ENCODE measurements around the gene NLGN2. TPM values are rescaled to one million over a fixed set of nuclear protein-coding genes. Genes with fewer than 3 reads are reported as not detected.
A peak's percentile ranks its signal among the peaks of the same experiment; 100 is the strongest.

The NLGN2 gene
- total RNA-seq, 1 donor from 2014 or later: 22.3 TPM

- DNase-seq (ENCODE audit: low spot score): no peak
Measured at GRCh38 chr17:7414837-7415236, 7.2 kb downstream of the NLGN2 start.

- DNase-seq (ENCODE audit: low spot score): no peak
Measured at GRCh38 chr17:7415784-7416183, 8.1 kb downstream of the NLGN2 start.

- DNase-seq (ENCODE audit: low spot score): no peak
Measured at GRCh38 chr17:7416323-7416722, 8.7 kb downstream of the NLGN2 start.

- DNase-seq (ENCODE audit: low spot score): no peak
Measured at GRCh38 chr17:7417056-7417655, 9.5 kb downstream of the NLGN2 start.

GRCh38 chr17:7418472-7419152 lies 11.0 kb downstream of the NLGN2 start:
- no peak for DNase-seq (ENCODE audit: low spot score)

- no peak for DNase-seq (ENCODE audit: low spot score)
Measured at GRCh38 chr17:7419819-7420610, 12.4 kb downstream of the NLGN2 start, which contains the start of gene SPEM1. TSS of gene SPEM1 (plus strand) at chr17:7420324. CDS start at chr17:7420385, 61 bp downstream.

GRCh38 chr17:7421186-7421585 lies 13.5 kb downstream of the NLGN2 start:
- DNase-seq (ENCODE audit: low spot score): no peak

GRCh38 chr17:7423679-7424078 lies 16.0 kb downstream of the NLGN2 start:
- no peak for DNase-seq (ENCODE audit: low spot score)

GRCh38 chr17:7425316-7425715 lies 17.7 kb downstream of the NLGN2 start, which contains the start of gene SPEM2:
TSS of gene SPEM2 (plus strand) at chr17:7425616. CDS start at chr17:7425689, 73 bp downstream.
- no peak for DNase-seq (ENCODE audit: low spot score)

GRCh38 chr17:7425756-7426155 lies 18.1 kb downstream of the NLGN2 start:
- DNase-seq (ENCODE audit: low spot score): no peak

- no peak for DNase-seq (ENCODE audit: low spot score)
Measured at GRCh38 chr17:7426203-7426863, 18.7 kb downstream of the NLGN2 start.

- DNase-seq (ENCODE audit: low spot score): no peak
Measured at GRCh38 chr17:7426896-7427489, 19.3 kb downstream of the NLGN2 start.

GRCh38 chr17:7427549-7427948 lies 19.9 kb downstream of the NLGN2 start:
- no peak for DNase-seq (ENCODE audit: low spot score)

- DNase-seq (ENCODE audit: low spot score): no peak
Measured at GRCh38 chr17:7428557-7428956, 20.9 kb downstream of the NLGN2 start, which contains the start of gene SPEM3. TSS of gene SPEM3 (plus strand) at chr17:7428857. CDS start at chr17:7428903, 46 bp downstream.

- no peak for DNase-seq (ENCODE audit: low spot score)
Measured at GRCh38 chr17:7429722-7430121, 22.1 kb downstream of the NLGN2 start.

- DNase-seq (ENCODE audit: low spot score): no peak
Measured at GRCh38 chr17:7431231-7431630, 23.6 kb downstream of the NLGN2 start.

- no peak for DNase-seq (ENCODE audit: low spot score)
Measured at GRCh38 chr17:7432296-7432695, 24.7 kb downstream of the NLGN2 start.

GRCh38 chr17:7435676-7436555 lies 28.3 kb downstream of the NLGN2 start:
- peak; percentile 67 for DNase-seq (ENCODE audit: low spot score)

- DNase-seq (ENCODE audit: low spot score): peak; percentile 82
Measured at GRCh38 chr17:7436556-7437368, 29.1 kb downstream of the NLGN2 start.
